HEK293 (cell line): Measurements from ENCODE around the gene BTF3.
A peak's percentile ranks its signal among the peaks of the same experiment; 100 is the strongest.
"Not testable (repeated sequence)": the region's sequence is repeated elsewhere in the genome, so short reads cannot be mapped to it uniquely, and the experiment has no call there.

ENCODE experiments used
- CTCF ChIA-PET: fragments of 350-600 bp; formaldehyde crosslinking; extraction: SDS; loops from one replicate; lab custom pipeline; 2021; ENCODE audit warnings: antibody characterized with exemption; lab: Yijun Ruan, JAX
- POLR2A ChIA-PET: fragments of 300-600 bp; formaldehyde crosslinking; extraction: SDS; loops from one replicate; lab custom pipeline; 2020; ENCODE audit warnings: antibody characterized with exemption, inconsistent platforms; lab: Yijun Ruan, JAX
- H3K27ac ChIP-seq: fragments of 200-500 bp; sonication (Bioruptor generic); 2 replicates; pipeline ENCODE4 v1.5.1; 2014; ENCODE audit warnings: low read depth, low read length, control low read depth, inconsistent platforms; ENCODE audit errors: extremely low read depth
- H3K36me3 ChIP-seq, 2 experiments: fragments of 200-500 bp in 1 of 2; sonication (Bioruptor generic) in 1 of 2; 1 replicate in 1 of 2; 2 replicates in 1 of 2; pipeline ENCODE4 v1.5.1; 2014 to 2017; ENCODE audit warnings: inconsistent platforms in 2 of 2, low read length in 2 of 2; ENCODE audit not compliant: control insufficient read depth in 2 of 2, insufficient read depth in 1 of 2
- H3K4me1 ChIP-seq: fragments of 200-500 bp; sonication (Bioruptor generic); 2 replicates; pipeline ENCODE4 v1.5.1; 2014; ENCODE audit warnings: mild to moderate bottlenecking, low read length, inconsistent platforms; ENCODE audit not compliant: control insufficient read depth, insufficient read depth
- H3K4me3 ChIP-seq: 2 replicates; pipeline ENCODE4 v1.5.1; 2011; ENCODE audit warnings: low read depth, mild to moderate bottlenecking, control low read depth, low read length, moderate library complexity
- H3K9me3 ChIP-seq: fragments of 200-500 bp; sonication (Bioruptor generic); 2 replicates; pipeline ENCODE4 v1.5.1; 2014; ENCODE audit warnings: low read depth, low read length, inconsistent platforms; ENCODE audit not compliant: control insufficient read depth, insufficient read depth
- BCL11B ChIP-seq: fragments of 450-650 bp; formaldehyde crosslinking; IDR thresholded peaks from 2 replicates; pipeline ENCODE4 v1.5.1; 2016; ENCODE audit warnings: low read depth, missing biosample characterization, missing genetic modification characterization
- BCL6B ChIP-seq: fragments of 450-650 bp; formaldehyde crosslinking; IDR thresholded peaks from 2 replicates; pipeline ENCODE4 v1.5.1; 2017; ENCODE audit warnings: missing biosample characterization, missing genetic modification characterization
- IKZF3 ChIP-seq: fragments of 450-650 bp; IDR thresholded peaks from 2 replicates; pipeline ENCODE4 v1.5.0; 2018; ENCODE audit warnings: missing biosample characterization, mild to moderate bottlenecking, missing genetic modification characterization, moderate library complexity
- KLF1 ChIP-seq: fragments of 450-650 bp; formaldehyde crosslinking; IDR thresholded peaks from 2 replicates; pipeline ENCODE4 v1.5.1; 2016; ENCODE audit warnings: missing biosample characterization, missing genetic modification characterization
- MZF1 ChIP-seq: fragments of 450-650 bp; formaldehyde crosslinking; IDR thresholded peaks from 2 replicates; pipeline ENCODE4 v1.5.1; 2017; ENCODE audit warnings: missing biosample characterization, missing genetic modification characterization, borderline replicate concordance
- OSR2 ChIP-seq: fragments of 450-650 bp; formaldehyde crosslinking; IDR thresholded peaks from 2 replicates; pipeline ENCODE4 v1.5.1; 2016; ENCODE audit warnings: missing biosample characterization, missing genetic modification characterization
- PRDM6 ChIP-seq: fragments of 450-650 bp; formaldehyde crosslinking; IDR thresholded peaks from 2 replicates; pipeline ENCODE4 v1.5.1; 2017; ENCODE audit warnings: missing biosample characterization, missing genetic modification characterization
- SETDB1 ChIP-seq: IDR thresholded peaks from one replicate; pipeline ENCODE4 v1.6.1; 2017; ENCODE audit warnings: mild to moderate bottlenecking, low read length, moderate library complexity, mixed read lengths; ENCODE audit not compliant: insufficient read length
- ZBTB17 ChIP-seq: fragments of 450-650 bp; formaldehyde crosslinking; IDR thresholded peaks from 2 replicates; pipeline ENCODE4 v1.5.1; 2016; ENCODE audit warnings: missing biosample characterization, missing genetic modification characterization
- ZNF114 ChIP-seq: fragments of 450-650 bp; formaldehyde crosslinking; IDR thresholded peaks from 2 replicates; pipeline ENCODE4 v1.5.0; 2017; ENCODE audit warnings: missing biosample characterization, missing genetic modification characterization
- ZNF140 ChIP-seq: fragments of 450-650 bp; formaldehyde crosslinking; IDR thresholded peaks from 2 replicates; pipeline ENCODE4 v1.5.1; 2016; ENCODE audit warnings: missing biosample characterization, missing genetic modification characterization
- ZNF146 ChIP-seq: fragments of 450-650 bp; formaldehyde crosslinking; IDR thresholded peaks from 2 replicates; pipeline ENCODE4 v1.5.1; 2016; ENCODE audit warnings: missing biosample characterization, missing genetic modification characterization
- ZNF148 ChIP-seq: fragments of 450-650 bp; formaldehyde crosslinking; IDR thresholded peaks from 2 replicates; pipeline ENCODE4 v1.5.0; 2017; ENCODE audit warnings: missing biosample characterization, missing genetic modification characterization, borderline replicate concordance
- ZNF354C ChIP-seq: fragments of 450-650 bp; formaldehyde crosslinking; IDR thresholded peaks from 2 replicates; pipeline ENCODE4 v1.5.1; 2016; ENCODE audit warnings: missing biosample characterization, missing genetic modification characterization, low read depth, borderline replicate concordance
- ZNF560 ChIP-seq: fragments of 450-650 bp; formaldehyde crosslinking; IDR thresholded peaks from 2 replicates; pipeline ENCODE4 v1.5.1; 2017; ENCODE audit warnings: missing biosample characterization, missing genetic modification characterization, borderline replicate concordance
- ZNF580 ChIP-seq: fragments of 450-650 bp; formaldehyde crosslinking; IDR thresholded peaks from 2 replicates; pipeline ENCODE4 v1.5.1; 2016; ENCODE audit warnings: missing biosample characterization, missing genetic modification characterization
- ZNF623 ChIP-seq: fragments of 450-650 bp; formaldehyde crosslinking; IDR thresholded peaks from 2 replicates; pipeline ENCODE4 v1.5.1; 2016; ENCODE audit warnings: missing biosample characterization, missing genetic modification characterization
- ZNF792 ChIP-seq: fragments of 450-650 bp; formaldehyde crosslinking; IDR thresholded peaks from 2 replicates; pipeline ENCODE4 v1.5.1; 2016; ENCODE audit warnings: missing biosample characterization, missing genetic modification characterization

BTF3 gene

GRCh38 chr5:73460133-73460532 lies 38.1 kb upstream of the BTF3 start:
- POLR2A ChIA-PET, result no interaction called here
- CTCF ChIA-PET, result no interaction called here
- Histone ChIP-seq H3K9me3 (no peaks in the 10 kb centered on the region), H3K4me1 (no peaks in the 10 kb centered on the region), H3K27ac (no peak overlapping the region), H3K36me3 (no peaks in the 10 kb centered on the region), H3K4me3 (no peak overlapping the region)
- no peak for TF ChIP-seq KLF1 (tag by site-specific recombination)
- TF ChIP-seq IKZF3, result no peak
- no peak for TF ChIP-seq ZNF140 (tag by site-specific recombination)
- TF ChIP-seq BCL11B, result no peak
- TF ChIP-seq ZNF792 (tag by site-specific recombination), result no peak
- no peak for TF ChIP-seq ZNF114 (tag by site-specific recombination)

DNA sequence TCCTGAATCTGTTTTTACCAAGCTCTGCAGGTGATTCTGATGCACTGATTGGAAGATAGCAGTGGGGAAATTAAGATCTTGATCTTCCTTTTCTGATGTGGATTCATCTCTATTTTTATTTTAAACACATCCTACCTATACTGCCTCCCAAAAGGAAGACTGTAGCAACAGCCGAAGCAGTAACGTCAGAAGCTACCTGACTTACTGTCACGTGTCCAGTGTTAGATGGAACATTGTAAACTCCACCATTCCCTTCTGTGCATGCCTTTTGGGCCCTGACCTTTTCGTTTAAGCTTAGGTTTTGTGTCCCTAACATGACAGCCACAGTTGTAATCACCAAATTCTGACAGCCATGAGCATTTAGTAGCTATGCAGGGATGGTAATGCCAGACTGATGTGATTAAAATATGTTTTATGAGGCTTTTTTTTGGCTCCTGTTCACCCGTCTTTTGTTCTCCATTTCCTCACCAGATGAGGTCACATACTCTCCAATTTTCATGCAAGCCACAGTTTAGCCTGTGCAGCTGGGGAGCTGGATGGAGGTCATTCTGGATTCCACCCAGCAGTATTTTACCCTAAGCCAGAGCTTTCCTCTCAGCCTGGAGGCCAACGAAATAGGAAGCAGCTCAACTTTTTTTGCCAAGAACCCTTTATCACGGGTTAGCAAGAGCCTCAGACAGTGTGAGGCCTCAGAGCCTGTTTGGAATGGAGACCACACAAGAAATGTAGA lies 34.1 kb upstream of the BTF3 start:
- POLR2A ChIA-PET, result no interaction called here
- CTCF ChIA-PET, result interaction anchor here (0.7 to 1.4 kb wide), 3 partner anchors 9 to 376 kb away, joined by 3 read pairs; no protein-coding TSS in a partner anchor
- Histone ChIP-seq H3K27ac (no peak overlapping the region), H3K4me3 (no peak overlapping the region), H3K9me3 (no peaks in the 10 kb centered on the region), H3K4me1 (no peaks in the 10 kb centered on the region), H3K36me3 (no peaks in the 10 kb centered on the region)
- TF ChIP-seq ZNF148 (tag by site-specific recombination) (no peak), ZBTB17 (tag by site-specific recombination) (no peak), SETDB1 (no peak), ZNF623 (tag by site-specific recombination) (no peak), BCL6B (tag by site-specific recombination) (no peak), ZNF354C (tag by site-specific recombination) (no peak), OSR2 (peak; percentile 43; the same call in 1 of the 2 replicates), ZNF560 (tag by site-specific recombination) (no peak), PRDM6 (tag by site-specific recombination) (peak; percentile 37; the same call in 1 of the 2 replicates), MZF1 (tag by site-specific recombination) (0 out of 2 replicates have a peak, but pooled peaks have one; percentile 21)

DNA sequence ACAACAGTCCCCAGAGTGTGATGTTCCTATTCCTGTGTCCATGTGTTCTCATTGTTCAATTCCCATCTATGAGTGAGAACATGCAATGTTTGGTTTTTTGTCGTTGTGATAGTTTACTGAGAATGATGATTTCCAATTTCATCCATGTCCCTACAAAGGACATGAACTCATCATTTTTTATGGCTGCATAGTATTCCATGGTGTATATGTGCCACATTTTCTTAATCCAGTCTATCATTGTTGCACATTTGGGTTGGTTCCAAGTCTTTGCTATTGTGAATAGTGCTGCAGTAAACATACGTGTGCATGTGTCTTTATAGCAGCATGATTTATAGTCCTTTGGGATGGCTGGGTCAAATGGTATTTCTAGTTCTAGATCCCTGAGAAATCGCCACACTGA lies 29.6 kb upstream of the BTF3 start:
- H3K4me1 ChIP-seq, H3K4me3 ChIP-seq, CTCF ChIA-PET, H3K36me3 ChIP-seq, POLR2A ChIA-PET, H3K9me3 ChIP-seq, H3K27ac ChIP-seq: not testable (repeated sequence)
- TF ChIP-seq ZNF146 (tag by site-specific recombination), result peak; percentile 92
- 0 out of 2 replicates have a peak, but pooled peaks have one; percentile 35 for TF ChIP-seq ZNF580
